ENCODE measurements around the gene C16orf54. TPM values are rescaled to one million over a fixed set of nuclear protein-coding genes. Genes with fewer than 3 reads are reported as not detected.

The C16orf54 gene
- total and polyA plus RNA-seq, 11 donors, result 0.15 to 4.2 (median 0.51) TPM

DNA sequence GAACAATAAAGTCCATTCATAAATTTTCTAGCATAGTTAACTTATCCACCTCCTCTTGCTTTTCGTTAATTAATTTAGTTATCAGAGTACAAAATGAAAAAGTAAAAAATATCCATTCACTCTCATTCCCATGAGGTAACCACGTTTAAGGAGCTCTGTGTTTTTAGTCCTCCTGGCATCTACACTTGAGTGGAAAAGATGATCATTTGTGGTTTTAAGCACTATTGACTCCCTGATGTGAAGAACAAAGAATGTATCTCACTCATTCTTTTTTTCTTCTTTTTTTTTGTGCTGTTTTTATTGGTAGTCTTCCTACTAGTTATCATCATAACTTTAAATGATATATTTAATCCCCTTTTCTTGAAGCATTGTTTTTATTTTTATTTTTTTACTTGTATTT lies 40.8 kb downstream of the C16orf54 start:
- Histone ChIP-seq H3K27ac (no peak overlapping the region), H3K4me3 (no peak overlapping the region), H3K9me3 (no peaks in the 10 kb centered on the region), H3K27me3 (no peaks in the 10 kb centered on the region), H3K36me3 (no peaks in the 10 kb centered on the region), H3K4me1 (peaks cover 0 to 8% (median 0%) of the 10 kb centered on the region in 12 donors)
- intact Hi-C loops (cut with DNase I), result loop anchor here in 2 of 10 donors (10.0 kb wide), 2 partner anchors 110 to 320 kb away; partner anchors contain the start of genes C16orf92 (in 1 of the 2), PAGR1 (in 1 of the 2) and PRRT2 (in 1 of the 2)
- TF ChIP-seq, protein P1, sequence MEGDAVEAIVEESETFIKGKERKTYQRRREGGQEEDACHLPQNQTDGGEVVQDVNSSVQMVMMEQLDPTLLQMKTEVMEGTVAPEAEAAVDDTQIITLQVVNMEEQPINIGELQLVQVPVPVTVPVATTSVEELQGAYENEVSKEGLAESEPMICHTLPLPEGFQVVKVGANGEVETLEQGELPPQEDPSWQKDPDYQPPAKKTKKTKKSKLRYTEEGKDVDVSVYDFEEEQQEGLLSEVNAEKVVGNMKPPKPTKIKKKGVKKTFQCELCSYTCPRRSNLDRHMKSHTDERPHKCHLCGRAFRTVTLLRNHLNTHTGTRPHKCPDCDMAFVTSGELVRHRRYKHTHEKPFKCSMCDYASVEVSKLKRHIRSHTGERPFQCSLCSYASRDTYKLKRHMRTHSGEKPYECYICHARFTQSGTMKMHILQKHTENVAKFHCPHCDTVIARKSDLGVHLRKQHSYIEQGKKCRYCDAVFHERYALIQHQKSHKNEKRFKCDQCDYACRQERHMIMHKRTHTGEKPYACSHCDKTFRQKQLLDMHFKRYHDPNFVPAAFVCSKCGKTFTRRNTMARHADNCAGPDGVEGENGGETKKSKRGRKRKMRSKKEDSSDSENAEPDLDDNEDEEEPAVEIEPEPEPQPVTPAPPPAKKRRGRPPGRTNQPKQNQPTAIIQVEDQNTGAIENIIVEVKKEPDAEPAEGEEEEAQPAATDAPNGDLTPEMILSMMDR (IDR thresholded peaks at IDR 0.05), result no peak
- TF ChIP-seq POLR2A (IDR thresholded peaks at IDR 0.05), result no peak
- ATAC-seq (no peak), DNase-seq (no peak)
- WGBS, 4 donors, result 65 to 70% (median 68%) methylated on average over 2 of the region's 2 CpGs

DNA sequence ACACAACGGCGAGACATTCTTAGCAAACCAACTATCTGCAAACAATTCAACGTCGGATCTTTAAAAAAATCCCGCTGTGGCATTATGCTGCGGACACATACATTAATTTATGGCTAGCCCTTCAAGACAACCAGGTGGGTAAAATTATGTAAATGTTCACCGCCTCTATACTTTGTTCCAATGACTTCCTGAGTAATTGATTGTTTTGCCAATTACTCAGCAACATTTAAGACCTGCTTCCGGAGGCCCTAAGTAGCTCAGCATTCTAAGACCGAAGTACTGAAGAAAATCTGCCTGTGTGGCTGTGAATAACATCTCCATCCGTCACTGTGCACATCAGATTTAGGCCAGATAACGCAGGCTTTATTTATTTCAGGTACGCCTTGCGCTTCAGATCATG lies 43.5 kb downstream of the C16orf54 start:
- intact Hi-C loops (cut with DNase I), result loop anchor here in 6 of 10 donors (5.0 to 10.0 kb wide), 6 partner anchors 85 to 323 kb away; partner anchors contain the start of genes C16orf92 (in 5 of the 6), PAGR1 (in 1 of the 6) and PRRT2 (in 1 of the 6)
- ATAC-seq (no peak), DNase-seq (no peak)
- no peaks in the 10 kb centered on the region for H3K9me3 ChIP-seq
- H3K4me3 ChIP-seq, result no peak overlapping the region
- TF ChIP-seq POLR2A (IDR thresholded peaks at IDR 0.05), result no peak
- TF ChIP-seq, protein P1 (IDR thresholded peaks at IDR 0.05), result no peak
- no peaks in the 10 kb centered on the region for H3K27me3 ChIP-seq
- H3K36me3 ChIP-seq, result no peaks in the 10 kb centered on the region
- 81 to 88% (median 85%) methylated on average over 13 of the region's 13 CpGs for WGBS, 4 donors
- peak overlapping the region in 1 of 12 donors; percentile 51 for H3K27ac ChIP-seq
- peaks cover 0 to 7% (median 0%) of the 10 kb centered on the region in 12 donors for H3K4me1 ChIP-seq

DNA sequence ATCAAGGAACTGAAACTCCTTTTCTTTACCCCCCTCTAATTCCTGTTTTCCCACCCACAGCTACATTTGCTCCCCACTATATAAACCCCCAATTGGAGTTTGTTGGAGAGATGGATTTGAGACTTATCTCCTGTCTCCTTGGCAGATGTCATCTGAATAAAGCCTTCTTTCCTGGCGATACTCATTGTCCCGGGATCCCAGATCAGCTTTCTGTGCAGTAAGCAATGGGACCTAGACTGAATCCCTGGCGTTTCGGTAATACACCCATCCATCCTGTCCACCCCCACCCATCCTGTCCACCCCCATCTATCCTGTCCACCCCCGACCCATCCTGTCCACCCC lies 44.6 kb downstream of the C16orf54 start:
- 68 to 79% (median 76%) methylated on average over 5 of the region's 5 CpGs for WGBS, 4 donors
- TF ChIP-seq, protein P1 (IDR thresholded peaks at IDR 0.05), result no peak
- TF ChIP-seq POLR2A (IDR thresholded peaks at IDR 0.05), result no peak
- H3K27me3 ChIP-seq, result no peaks in the 10 kb centered on the region
- H3K4me1 ChIP-seq, result peaks cover 0 to 7% (median 0%) of the 10 kb centered on the region in 12 donors
- no peak for DNase-seq
- H3K9me3 ChIP-seq, result no peaks in the 10 kb centered on the region
- H3K4me3 ChIP-seq, result no peak overlapping the region
- no peaks in the 10 kb centered on the region for H3K36me3 ChIP-seq
- H3K27ac ChIP-seq, result no peak overlapping the region
- no peak for ATAC-seq
- intact Hi-C loops (cut with DNase I), result loop anchor here in 6 of 10 donors (1.0 to 10.0 kb wide), 7 partner anchors 86 to 324 kb away; partner anchors contain the start of genes C16orf92 (in 5 of the 6), PAGR1 (in 1 of the 6) and PRRT2 (in 1 of the 6)

DNA sequence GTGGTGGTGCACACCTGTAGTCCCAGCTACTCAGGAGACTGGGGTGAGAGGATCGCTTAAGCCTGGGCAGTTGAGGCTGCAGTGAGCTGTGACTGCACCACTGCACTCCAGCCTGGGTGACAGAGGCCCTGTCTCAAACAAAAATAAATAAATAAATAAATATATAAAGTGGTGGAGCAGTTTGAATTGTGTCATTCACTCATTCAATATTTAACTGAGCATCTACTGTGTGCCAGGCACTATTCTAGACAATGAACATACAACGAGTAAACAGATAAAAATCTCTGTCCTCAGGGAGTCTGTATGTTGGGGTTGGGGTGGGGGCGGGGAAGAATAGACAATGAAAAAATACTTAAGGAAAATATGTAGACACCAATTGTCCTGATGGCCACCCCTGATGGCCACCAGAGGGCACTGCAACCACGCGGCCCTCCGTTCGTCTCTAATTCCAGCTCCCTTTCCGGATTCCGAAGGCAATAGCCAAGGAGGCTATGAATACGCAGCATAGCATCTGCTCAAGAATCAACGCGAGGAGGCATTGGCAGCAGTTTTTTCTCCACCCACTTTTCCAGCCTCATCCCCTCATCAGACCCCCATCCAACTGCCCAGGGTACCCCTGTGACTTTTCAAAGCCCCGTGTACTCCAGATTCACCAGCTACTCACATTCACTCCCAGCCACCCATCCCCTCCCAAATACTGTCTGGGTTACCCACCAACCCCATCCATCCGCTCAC lies 45.4 kb downstream of the C16orf54 start:
- DNase-seq, result peak; percentile 68 to 85 (median 74)
- no peaks in the 10 kb centered on the region for H3K36me3 ChIP-seq
- H3K9me3 ChIP-seq, result no peaks in the 10 kb centered on the region
- peak; percentile 58 to 88 (median 85) for ATAC-seq
- intact Hi-C loops (cut with DNase I), result loop anchor here in 8 of 10 donors (1.0 to 10.0 kb wide), 7 partner anchors 87 to 324 kb away; partner anchors contain the start of genes C16orf92 (in 5 of the 8), PAGR1 (in 1 of the 8) and PRRT2 (in 1 of the 8)
- TF ChIP-seq, protein P1 (IDR thresholded peaks at IDR 0.05), result peak; percentile 86 to 94 (median 88)
- no peak for TF ChIP-seq POLR2A (IDR thresholded peaks at IDR 0.05)
- no peaks in the 10 kb centered on the region for H3K27me3 ChIP-seq
- peaks cover 0 to 7% (median 0%) of the 10 kb centered on the region in 12 donors for H3K4me1 ChIP-seq
- no peak overlapping the region for H3K4me3 ChIP-seq
- 12 to 16% (median 14%) methylated on average over 14 of the region's 14 CpGs for WGBS, 4 donors
- H3K27ac ChIP-seq, result no peak overlapping the region

All from heart left ventricle (tissue), 16 donors.